Loucy (cell line): Measurements from ENCODE around the gene CACHD1.

Experiments used
- H2AFZ ChIP-seq: fragments of 200-600 bp; sonication (generic); 2 replicates; pipeline ENCODE4 v1.6.0; 2016; ENCODE audit warnings: antibody characterized with exemption, mild to moderate bottlenecking, low read length, moderate library complexity
- H3F3A ChIP-seq: fragments of 200-600 bp; 2 replicates; pipeline ENCODE4 v1.6.0; 2016; ENCODE audit warnings: antibody characterized with exemption, low read depth, mild to moderate bottlenecking
- H3K27me3 ChIP-seq: fragments of 200-600 bp; sonication (generic); 2 replicates; pipeline ENCODE4 v1.6.1; 2014; ENCODE audit warnings: low read length, mild to moderate bottlenecking; ENCODE audit not compliant: insufficient read depth, poor library complexity, severe bottlenecking
- H3K36me3 ChIP-seq: fragments of 200-600 bp; sonication (generic); 2 replicates; pipeline ENCODE4 v1.6.1; 2016; ENCODE audit warnings: low read length; ENCODE audit not compliant: insufficient read depth
- H3K4me1 ChIP-seq: fragments of 200-600 bp; sonication (generic); 2 replicates; pipeline ENCODE4 v1.5.1; 2014; ENCODE audit warnings: low read length, mild to moderate bottlenecking; ENCODE audit not compliant: insufficient read depth, poor library complexity, severe bottlenecking
- H3K4me2 ChIP-seq: fragments of 200-600 bp; sonication (generic); 2 replicates; pipeline ENCODE4 v1.6.0; 2014; ENCODE audit warnings: antibody characterized with exemption, low read length, low read depth, mild to moderate bottlenecking; ENCODE audit not compliant: poor library complexity, severe bottlenecking
- H3K4me3 ChIP-seq: fragments of 200-600 bp; sonication (generic); 2 replicates; pipeline ENCODE4 v1.5.1; 2014; ENCODE audit warnings: low read length, mild to moderate bottlenecking, mixed read lengths; ENCODE audit not compliant: poor library complexity, severe bottlenecking
- H3K79me2 ChIP-seq: fragments of 200-600 bp; sonication (generic); 2 replicates; pipeline ENCODE4 v1.6.1; 2014; ENCODE audit warnings: low read length; ENCODE audit not compliant: insufficient read depth
- H3K9ac ChIP-seq: fragments of 200-600 bp; sonication (generic); 2 replicates; pipeline ENCODE4 v1.6.0; 2014; ENCODE audit warnings: mild to moderate bottlenecking, low read depth, low read length, moderate library complexity; ENCODE audit not compliant: poor library complexity, severe bottlenecking
- H3K9me2 ChIP-seq: fragments of 200-600 bp; sonication (generic); replicated peaks from 2 replicates; pipeline ENCODE4 v1.6.1; 2016; ENCODE audit warnings: low read depth, low read length, mixed read lengths
- H3K9me3 ChIP-seq: fragments of 200-600 bp; sonication (generic); 2 replicates; pipeline ENCODE4 v1.6.1; 2014; ENCODE audit warnings: mild to moderate bottlenecking, antibody characterized with exemption, low read length, low read depth; ENCODE audit not compliant: insufficient read depth
- H4K20me1 ChIP-seq: fragments of 200-600 bp; sonication (generic); 2 replicates; pipeline ENCODE4 v1.6.0; 2014; ENCODE audit warnings: antibody characterized with exemption, low read length, mild to moderate bottlenecking; ENCODE audit not compliant: insufficient read depth, poor library complexity, severe bottlenecking
- EZH2phosphoT487 ChIP-seq: fragments of 200-600 bp; IDR thresholded peaks from 2 replicates; pipeline ENCODE4 v1.6.1; 2018; ENCODE audit warnings: antibody characterized with exemption, mild to moderate bottlenecking, moderate library complexity, borderline replicate concordance
- TF ChIP-seq, protein P1 (sequence below): fragments of 200-600 bp; sonication (generic); conservative IDR thresholded peaks from 2 replicates; pipeline ENCODE4 v1.5.1; 2014; ENCODE audit warnings: mild to moderate bottlenecking, antibody characterized with exemption, low read length

Gene CACHD1

GRCh38 chr1:64687725-64688327 lies 217.9 kb downstream of the CACHD1 start:
- Histone ChIP-seq H3F3A (no peaks in the 10 kb centered on the region), H2AFZ (no peak overlapping the region), H3K36me3 (peaks cover 29% of the 10 kb centered on the region; the same call in 1 of the 2 replicates), H3K4me2 (no peak overlapping the region), H3K9ac (no peak overlapping the region), H3K4me1 (peaks cover 4% of the 10 kb centered on the region), H3K9me2 (no peaks in the 10 kb centered on the region), H3K27me3 (no peaks in the 10 kb centered on the region), H3K79me2 (no peaks in the 10 kb centered on the region), H3K9me3 (no peaks in the 10 kb centered on the region), H4K20me1 (no peaks in the 10 kb centered on the region), H3K4me3 (no peak overlapping the region)
- no peak for TF ChIP-seq EZH2phosphoT487

DNA sequence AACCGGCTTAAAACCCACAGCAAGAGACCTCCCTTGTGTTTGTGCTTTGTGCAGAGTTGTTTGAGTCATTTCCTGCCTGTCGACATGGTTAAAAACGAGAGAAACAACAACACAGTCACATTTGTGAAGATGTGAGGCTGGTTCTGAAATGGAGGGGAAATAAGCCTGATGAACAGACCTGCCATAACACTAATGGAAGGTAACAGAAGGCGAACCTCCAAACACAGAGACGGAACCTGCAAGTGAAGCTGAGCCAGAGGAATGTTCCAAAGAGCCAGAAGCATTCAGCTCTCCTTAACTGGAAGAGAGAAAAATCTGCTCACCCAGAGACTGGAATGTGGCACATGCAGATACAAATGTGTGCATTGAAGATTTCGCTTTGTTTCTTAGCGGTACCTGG lies 221.7 kb downstream of the CACHD1 start:
- no peaks in the 10 kb centered on the region for H4K20me1 ChIP-seq
- H3K4me2 ChIP-seq: no peak overlapping the region
- H3F3A ChIP-seq: no peaks in the 10 kb centered on the region
- H3K36me3 ChIP-seq: peaks cover 19% of the 10 kb centered on the region; the same call in 1 of the 2 replicates
- H2AFZ ChIP-seq: no peak overlapping the region
- no peaks in the 10 kb centered on the region for H3K79me2 ChIP-seq
- no peaks in the 10 kb centered on the region for H3K27me3 ChIP-seq
- TF ChIP-seq EZH2phosphoT487: no peak
- TF ChIP-seq, protein P1, sequence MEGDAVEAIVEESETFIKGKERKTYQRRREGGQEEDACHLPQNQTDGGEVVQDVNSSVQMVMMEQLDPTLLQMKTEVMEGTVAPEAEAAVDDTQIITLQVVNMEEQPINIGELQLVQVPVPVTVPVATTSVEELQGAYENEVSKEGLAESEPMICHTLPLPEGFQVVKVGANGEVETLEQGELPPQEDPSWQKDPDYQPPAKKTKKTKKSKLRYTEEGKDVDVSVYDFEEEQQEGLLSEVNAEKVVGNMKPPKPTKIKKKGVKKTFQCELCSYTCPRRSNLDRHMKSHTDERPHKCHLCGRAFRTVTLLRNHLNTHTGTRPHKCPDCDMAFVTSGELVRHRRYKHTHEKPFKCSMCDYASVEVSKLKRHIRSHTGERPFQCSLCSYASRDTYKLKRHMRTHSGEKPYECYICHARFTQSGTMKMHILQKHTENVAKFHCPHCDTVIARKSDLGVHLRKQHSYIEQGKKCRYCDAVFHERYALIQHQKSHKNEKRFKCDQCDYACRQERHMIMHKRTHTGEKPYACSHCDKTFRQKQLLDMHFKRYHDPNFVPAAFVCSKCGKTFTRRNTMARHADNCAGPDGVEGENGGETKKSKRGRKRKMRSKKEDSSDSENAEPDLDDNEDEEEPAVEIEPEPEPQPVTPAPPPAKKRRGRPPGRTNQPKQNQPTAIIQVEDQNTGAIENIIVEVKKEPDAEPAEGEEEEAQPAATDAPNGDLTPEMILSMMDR: no peak
- no peaks in the 10 kb centered on the region for H3K9me2 ChIP-seq
- H3K4me1 ChIP-seq: peaks cover 4% of the 10 kb centered on the region
- no peaks in the 10 kb centered on the region for H3K9me3 ChIP-seq
- H3K4me3 ChIP-seq: no peak overlapping the region
- H3K9ac ChIP-seq: no peak overlapping the region

GRCh38 chr1:64692911-64693310 lies 223.0 kb downstream of the CACHD1 start:
- no peak overlapping the region for H3K9ac ChIP-seq
- no peaks in the 10 kb centered on the region for H3K9me3 ChIP-seq
- no peaks in the 10 kb centered on the region for H3K79me2 ChIP-seq
- no peaks in the 10 kb centered on the region for H3F3A ChIP-seq
- H3K27me3 ChIP-seq: no peaks in the 10 kb centered on the region
- no peak overlapping the region for H2AFZ ChIP-seq
- no peak overlapping the region for H3K4me2 ChIP-seq
- H3K9me2 ChIP-seq: no peaks in the 10 kb centered on the region
- peaks cover 19% of the 10 kb centered on the region; the same call in 1 of the 2 replicates for H3K36me3 ChIP-seq
- no peaks in the 10 kb centered on the region for H4K20me1 ChIP-seq
- TF ChIP-seq, protein P1: no peak
- peaks cover 4% of the 10 kb centered on the region for H3K4me1 ChIP-seq
- no peak overlapping the region for H3K4me3 ChIP-seq

GRCh38 chr1:64693406-64693805 lies 223.5 kb downstream of the CACHD1 start:
- Histone ChIP-seq H3F3A (no peaks in the 10 kb centered on the region), H4K20me1 (no peaks in the 10 kb centered on the region), H3K9ac (no peak overlapping the region), H3K9me2 (no peaks in the 10 kb centered on the region), H2AFZ (no peak overlapping the region), H3K36me3 (peaks cover 19% of the 10 kb centered on the region; the same call in 1 of the 2 replicates), H3K4me1 (peaks cover 4% of the 10 kb centered on the region), H3K4me3 (no peak overlapping the region), H3K27me3 (no peaks in the 10 kb centered on the region), H3K4me2 (no peak overlapping the region), H3K79me2 (no peaks in the 10 kb centered on the region), H3K9me3 (no peaks in the 10 kb centered on the region)
- no peak for TF ChIP-seq EZH2phosphoT487
- TF ChIP-seq, protein P1: no peak
